KMS-11 (cell line): Measurements from ENCODE around the gene OR2T1.

Source experiments
- H2AFZ ChIP-seq: fragments of 200-600 bp; sonication (generic); 2 replicates; pipeline ENCODE4 v1.6.1; 2016; ENCODE audit warnings: antibody characterized with exemption, mixed run types, low read depth
- H3K27ac ChIP-seq: fragments of 200-600 bp; sonication (generic); 2 replicates; pipeline ENCODE4 v1.6.1; 2016; ENCODE audit warnings: mild to moderate bottlenecking, mixed run types
- H3K27me3 ChIP-seq: fragments of 200-600 bp; sonication (generic); 2 replicates; pipeline ENCODE4 v1.6.1; 2017; ENCODE audit warnings: mild to moderate bottlenecking, low read depth, mixed run types, moderate library complexity; ENCODE audit not compliant: insufficient read depth
- H3K36me3 ChIP-seq: fragments of 200-600 bp; sonication (generic); 2 replicates; pipeline ENCODE4 v1.6.1; 2017; ENCODE audit warnings: mild to moderate bottlenecking, mixed run types; ENCODE audit not compliant: insufficient read depth
- H3K4me1 ChIP-seq: fragments of 200-600 bp; sonication (generic); 2 replicates; pipeline ENCODE4 v1.6.1; 2016; ENCODE audit warnings: mild to moderate bottlenecking, low read depth, mixed run types; ENCODE audit not compliant: poor library complexity, severe bottlenecking
- H3K4me2 ChIP-seq: fragments of 200-600 bp; sonication (generic); 2 replicates; pipeline ENCODE4 v1.7.0; 2016; ENCODE audit warnings: mild to moderate bottlenecking, mixed run types
- H3K4me3 ChIP-seq: fragments of 200-600 bp; sonication (generic); IDR thresholded peaks from 2 replicates; pipeline ENCODE4 v1.6.1; 2017; ENCODE audit warnings: low read depth, low read length, mixed read lengths; ENCODE audit not compliant: insufficient read depth
- H3K79me2 ChIP-seq: fragments of 200-600 bp; sonication (generic); 2 replicates; pipeline ENCODE4 v1.6.1; 2016; ENCODE audit warnings: low read depth, mixed run types; ENCODE audit not compliant: insufficient read depth
- H3K9ac ChIP-seq: fragments of 200-600 bp; sonication (generic); 2 replicates; pipeline ENCODE4 v1.6.1; 2016; ENCODE audit warnings: mild to moderate bottlenecking, mixed run types
- H4K20me1 ChIP-seq: fragments of 200-600 bp; sonication (generic); 2 replicates; pipeline ENCODE4 v1.6.1; 2016; ENCODE audit warnings: mild to moderate bottlenecking, mixed run types; ENCODE audit not compliant: insufficient read depth
- TF ChIP-seq, protein P1 (sequence below): fragments of 200-600 bp; sonication (generic); conservative IDR thresholded peaks from 2 replicates; pipeline ENCODE4 v1.6.1; 2017; ENCODE audit warnings: low read depth, mild to moderate bottlenecking, antibody characterized with exemption, low read length, moderate library complexity, mixed read lengths

The OR2T1 gene

DNA sequence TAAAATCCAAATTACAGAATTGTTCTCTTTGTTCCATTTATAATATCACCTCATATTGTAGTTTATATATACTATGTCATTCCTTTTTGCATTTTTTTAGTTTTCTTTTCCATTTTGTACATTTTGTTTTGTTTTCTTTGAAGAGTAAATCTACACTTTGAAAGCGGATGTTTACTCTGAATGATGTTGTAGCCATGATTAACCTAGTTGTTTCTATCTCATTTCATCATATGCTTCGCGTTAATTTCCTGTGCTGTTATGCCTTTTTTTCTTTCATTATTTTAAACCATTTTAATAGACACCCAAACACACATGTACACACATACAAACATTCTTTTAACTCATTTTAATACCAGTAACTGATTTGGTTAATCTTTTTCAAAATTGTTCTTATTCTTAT, 22.0 kb upstream of the OR2T1 start:
- TF ChIP-seq, protein P1, sequence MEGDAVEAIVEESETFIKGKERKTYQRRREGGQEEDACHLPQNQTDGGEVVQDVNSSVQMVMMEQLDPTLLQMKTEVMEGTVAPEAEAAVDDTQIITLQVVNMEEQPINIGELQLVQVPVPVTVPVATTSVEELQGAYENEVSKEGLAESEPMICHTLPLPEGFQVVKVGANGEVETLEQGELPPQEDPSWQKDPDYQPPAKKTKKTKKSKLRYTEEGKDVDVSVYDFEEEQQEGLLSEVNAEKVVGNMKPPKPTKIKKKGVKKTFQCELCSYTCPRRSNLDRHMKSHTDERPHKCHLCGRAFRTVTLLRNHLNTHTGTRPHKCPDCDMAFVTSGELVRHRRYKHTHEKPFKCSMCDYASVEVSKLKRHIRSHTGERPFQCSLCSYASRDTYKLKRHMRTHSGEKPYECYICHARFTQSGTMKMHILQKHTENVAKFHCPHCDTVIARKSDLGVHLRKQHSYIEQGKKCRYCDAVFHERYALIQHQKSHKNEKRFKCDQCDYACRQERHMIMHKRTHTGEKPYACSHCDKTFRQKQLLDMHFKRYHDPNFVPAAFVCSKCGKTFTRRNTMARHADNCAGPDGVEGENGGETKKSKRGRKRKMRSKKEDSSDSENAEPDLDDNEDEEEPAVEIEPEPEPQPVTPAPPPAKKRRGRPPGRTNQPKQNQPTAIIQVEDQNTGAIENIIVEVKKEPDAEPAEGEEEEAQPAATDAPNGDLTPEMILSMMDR: no peak
- H4K20me1 ChIP-seq: no peaks in the 10 kb centered on the region
- no peak overlapping the region for H3K9ac ChIP-seq
- no peaks in the 10 kb centered on the region for H3K27me3 ChIP-seq
- H3K36me3 ChIP-seq: no peaks in the 10 kb centered on the region
- no peak overlapping the region for H3K4me3 ChIP-seq
- no peak overlapping the region for H3K4me2 ChIP-seq
- no peak overlapping the region for H3K27ac ChIP-seq
- no peaks in the 10 kb centered on the region for H3K4me1 ChIP-seq
- H2AFZ ChIP-seq: no peak overlapping the region
- no peaks in the 10 kb centered on the region for H3K79me2 ChIP-seq

DNA sequence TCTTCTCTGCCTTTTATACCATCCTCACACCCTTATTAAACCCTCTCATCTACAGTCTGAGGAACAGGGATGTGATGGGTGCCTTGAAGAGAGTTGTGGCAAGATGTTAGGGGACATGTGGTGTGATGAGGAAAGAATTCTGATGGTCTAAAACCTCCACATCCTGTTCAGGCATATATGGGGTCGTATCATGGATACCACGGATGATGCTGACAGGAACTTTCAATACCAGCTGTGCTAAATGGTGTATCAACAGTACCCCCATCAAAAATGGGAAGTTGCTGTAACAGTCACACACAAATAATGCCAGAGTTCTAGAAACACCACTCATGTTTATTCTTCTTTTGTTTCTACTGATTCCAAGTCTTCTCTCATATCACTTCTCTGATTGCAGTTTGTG, 14.4 kb upstream of the OR2T1 start:
- no peaks in the 10 kb centered on the region for H3K79me2 ChIP-seq
- no peaks in the 10 kb centered on the region for H3K36me3 ChIP-seq
- no peak overlapping the region for H3K4me2 ChIP-seq
- no peak overlapping the region for H3K9ac ChIP-seq
- H3K27me3 ChIP-seq: no peaks in the 10 kb centered on the region
- TF ChIP-seq, protein P1: no peak
- H2AFZ ChIP-seq: no peak overlapping the region
- no peaks in the 10 kb centered on the region for H4K20me1 ChIP-seq
- H3K27ac ChIP-seq: no peak overlapping the region
- H3K4me3 ChIP-seq: no peak overlapping the region
- no peaks in the 10 kb centered on the region for H3K4me1 ChIP-seq

DNA sequence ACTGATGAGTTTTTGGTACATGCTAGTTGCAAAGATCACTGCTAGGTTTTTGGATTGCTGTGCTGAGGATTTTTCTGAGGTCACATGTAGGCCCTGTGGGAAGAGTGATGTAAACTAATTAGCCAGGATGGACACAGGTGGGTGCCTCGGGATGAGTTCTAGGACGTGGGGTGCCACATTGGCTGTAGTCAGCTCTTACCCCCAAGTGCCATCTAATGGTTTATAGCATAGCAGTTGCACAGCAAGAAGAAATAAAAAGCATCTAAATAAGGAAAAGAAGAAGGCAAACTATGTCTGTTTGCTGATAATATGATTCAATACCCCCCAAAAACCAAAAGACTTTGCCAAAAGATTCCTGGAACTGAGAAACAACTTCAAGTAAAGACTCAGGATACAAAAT, 9.8 kb upstream of the OR2T1 start:
- H3K4me2 ChIP-seq: no peak overlapping the region
- H3K36me3 ChIP-seq: no peaks in the 10 kb centered on the region
- no peak overlapping the region for H2AFZ ChIP-seq
- no peak overlapping the region for H3K4me3 ChIP-seq
- H3K27me3 ChIP-seq: no peaks in the 10 kb centered on the region
- H4K20me1 ChIP-seq: no peaks in the 10 kb centered on the region
- H3K4me1 ChIP-seq: no peaks in the 10 kb centered on the region
- no peak overlapping the region for H3K27ac ChIP-seq
- H3K79me2 ChIP-seq: no peaks in the 10 kb centered on the region
- TF ChIP-seq, protein P1: no peak
- no peak overlapping the region for H3K9ac ChIP-seq

DNA sequence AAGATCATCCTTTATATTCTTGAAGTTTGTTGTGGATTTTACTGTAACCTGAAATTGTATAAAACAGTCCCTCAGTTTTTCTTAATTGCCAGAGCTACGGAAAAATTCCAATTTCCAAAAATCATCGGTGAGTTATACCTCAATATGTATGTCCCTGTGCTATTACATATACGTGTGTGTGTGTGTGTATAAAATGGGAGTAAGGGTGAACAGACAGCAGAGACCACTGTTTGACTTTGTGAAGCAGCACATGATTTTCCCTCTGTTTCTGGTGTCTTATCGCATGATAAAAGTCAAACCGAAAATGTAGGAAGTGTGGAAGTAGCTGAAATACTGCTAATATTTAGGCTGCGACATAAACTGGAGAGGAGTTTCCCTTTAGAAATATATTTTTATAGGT, 1.2 kb downstream of the OR2T1 start:
- Histone ChIP-seq H3K4me3 (no peak overlapping the region), H2AFZ (no peak overlapping the region), H3K4me1 (no peaks in the 10 kb centered on the region), H3K36me3 (no peaks in the 10 kb centered on the region), H3K4me2 (no peak overlapping the region), H3K27me3 (no peaks in the 10 kb centered on the region), H4K20me1 (no peaks in the 10 kb centered on the region), H3K9ac (no peak overlapping the region), H3K79me2 (no peaks in the 10 kb centered on the region), H3K27ac (no peak overlapping the region)
- TF ChIP-seq, protein P1: peak; percentile 50
